ENCODE data around the gene GRM8. TPM values are rescaled to one million over a fixed set of nuclear protein-coding genes. Genes with fewer than 3 reads are reported as not detected.

GRM8 gene
- total and polyA plus RNA-seq, 7 donors = 0.08 TPM; not detected in 6

- Histone ChIP-seq H3K27me3 (ENCODE audit: insufficient read depth in 3 of 3, low read length in 2 of 3) (no peaks in the 10 kb centered on the region), H3K9me3 (peaks cover 11% of the 10 kb centered on the region), H3K4me3 (no peak overlapping the region), H3K27ac (no peak overlapping the region), H3K4me1 (no peaks in the 10 kb centered on the region), H3K36me3 (ENCODE audit: insufficient read depth in 1 of 2, low read depth in 1 of 2) (no peaks in the 10 kb centered on the region)
- DNase-seq (no peak), ATAC-seq (no peak)
- intact Hi-C loops (cut with DNase I) = no loop called here
- TF ChIP-seq CTCF (IDR thresholded peaks at IDR 0.05) = no peak
Observed at GRCh38 chr7:126472825-126473224, 779.9 kb downstream of the GRM8 start.

GRCh38 chr7:126462405-126462804 is 790.3 kb downstream of the GRM8 start:
- Histone ChIP-seq H3K9me3 (no peaks in the 10 kb centered on the region), H3K4me1 (no peaks in the 10 kb centered on the region), H3K27ac (no peak overlapping the region), H3K36me3 (ENCODE audit: insufficient read depth in 1 of 2, low read depth in 1 of 2) (no peaks in the 10 kb centered on the region), H3K27me3 (ENCODE audit: insufficient read depth in 3 of 3, low read length in 2 of 3) (no peaks in the 10 kb centered on the region), H3K4me3 (no peak overlapping the region)
- TF ChIP-seq CTCF (IDR thresholded peaks at IDR 0.05) = no peak
- intact Hi-C loops (cut with DNase I) = no loop called here
- 43 to 53% (median 53%) methylated on average over 2 of the region's 2 CpGs for WGBS, 3 donors
- ATAC-seq = no peak
- no peak for DNase-seq

DNA sequence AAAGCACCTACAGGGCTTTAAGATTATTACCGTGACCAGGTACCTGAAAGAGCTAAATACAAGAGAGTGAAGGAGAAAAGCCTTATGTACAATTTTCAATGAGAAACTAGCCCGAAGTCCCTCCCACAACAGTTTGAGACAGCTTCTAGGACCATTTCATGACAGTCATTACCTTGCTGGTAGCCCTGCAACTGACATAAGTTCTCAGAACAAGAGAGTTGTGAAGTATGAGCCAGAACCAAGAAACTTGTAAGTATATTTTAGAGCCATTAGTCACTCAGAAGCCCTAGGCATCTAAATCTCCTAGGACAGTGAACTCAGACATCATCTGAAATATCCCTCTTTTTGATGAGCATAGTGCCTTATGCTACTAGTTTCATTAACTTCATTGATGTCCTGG is 792.1 kb downstream of the GRM8 start:
- H3K27ac ChIP-seq = no peak overlapping the region
- H3K36me3 ChIP-seq (ENCODE audit: insufficient read depth in 1 of 2, low read depth in 1 of 2) = no peaks in the 10 kb centered on the region
- no peak overlapping the region for H3K4me3 ChIP-seq
- no peak for ATAC-seq
- 68 to 79% (median 74%) methylated on average over 2 of the region's 2 CpGs for WGBS, 3 donors
- H3K27me3 ChIP-seq (ENCODE audit: insufficient read depth in 3 of 3, low read length in 2 of 3) = no peaks in the 10 kb centered on the region
- H3K9me3 ChIP-seq = no peaks in the 10 kb centered on the region
- intact Hi-C loops (cut with DNase I) = no loop called here
- no peaks in the 10 kb centered on the region for H3K4me1 ChIP-seq
- TF ChIP-seq CTCF (IDR thresholded peaks at IDR 0.05) = no peak
- no peak for DNase-seq

DNA sequence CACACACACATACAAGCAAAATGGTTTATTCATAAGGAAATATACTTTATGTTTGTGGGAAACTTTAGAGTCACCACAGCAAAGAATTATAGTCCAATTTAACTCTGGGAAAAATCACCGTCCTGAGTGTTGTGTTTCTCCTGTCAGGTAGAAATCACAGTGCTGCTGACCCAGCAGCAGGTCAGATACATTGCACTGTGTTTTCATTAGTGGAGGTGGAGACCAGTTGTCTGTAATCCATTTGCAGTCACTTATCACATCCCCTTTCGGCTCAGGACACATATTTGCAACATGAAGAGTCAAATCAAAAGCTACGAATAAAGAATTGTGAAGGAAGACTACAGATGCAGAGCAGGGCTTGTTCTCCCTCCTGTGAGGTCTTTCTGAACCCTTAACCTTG is 799.6 kb downstream of the GRM8 start:
- ATAC-seq = no peak
- H3K9me3 ChIP-seq = no peaks in the 10 kb centered on the region
- H3K27ac ChIP-seq = no peak overlapping the region
- 62 to 73% (median 65%) methylated on average over 3 of the region's 3 CpGs for WGBS, 3 donors
- DNase-seq = no peak
- intact Hi-C loops (cut with DNase I) = no loop called here
- no peaks in the 10 kb centered on the region for H3K4me1 ChIP-seq
- H3K36me3 ChIP-seq (ENCODE audit: insufficient read depth in 1 of 2, low read depth in 1 of 2) = no peaks in the 10 kb centered on the region
- no peak overlapping the region for H3K4me3 ChIP-seq
- no peaks in the 10 kb centered on the region for H3K27me3 ChIP-seq (ENCODE audit: insufficient read depth in 3 of 3, low read length in 2 of 3)
- no peak for TF ChIP-seq CTCF (IDR thresholded peaks at IDR 0.05)

- no peak overlapping the region for H3K27ac ChIP-seq
- no peak overlapping the region for H3K4me3 ChIP-seq
- no peaks in the 10 kb centered on the region for H3K9me3 ChIP-seq
- H3K36me3 ChIP-seq (ENCODE audit: insufficient read depth in 1 of 2, low read depth in 1 of 2) = no peaks in the 10 kb centered on the region
- WGBS, 3 donors = 39 to 43% (median 41%) methylated on average over 4 of the region's 4 CpGs
- ATAC-seq (no peak), DNase-seq (no peak)
- TF ChIP-seq CTCF (IDR thresholded peaks at IDR 0.05) = no peak
- H3K4me1 ChIP-seq = no peaks in the 10 kb centered on the region
- intact Hi-C loops (cut with DNase I) = no loop called here
- no peaks in the 10 kb centered on the region for H3K27me3 ChIP-seq (ENCODE audit: insufficient read depth in 3 of 3, low read length in 2 of 3)
Observed at GRCh38 chr7:126450269-126450671, 802.5 kb downstream of the GRM8 start.
